Measurements from ENCODE around the gene UQCRHL.

Gene UQCRHL

DNA sequence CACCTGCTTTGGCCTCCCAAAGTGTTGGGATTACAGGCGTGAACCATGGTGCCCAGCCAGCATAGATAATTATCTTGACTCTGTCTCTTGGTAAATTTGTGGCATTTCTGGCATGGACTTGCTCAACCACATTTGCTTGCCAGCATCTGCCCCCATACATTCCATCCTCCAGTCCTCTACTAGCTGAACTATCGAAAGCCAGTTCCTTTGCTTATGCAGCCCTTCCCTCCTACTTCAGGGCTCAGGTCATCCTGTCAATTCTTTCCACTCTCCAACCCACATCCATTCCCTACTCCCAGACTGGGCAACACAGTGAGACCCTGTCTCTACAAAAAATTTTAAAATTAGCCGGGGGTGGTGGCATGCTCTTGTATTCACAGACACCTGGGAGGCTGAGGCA lies 13.0 kb upstream of the UQCRHL start:
- Histone ChIP-seq H3K27ac (replicated peaks) (no peak overlapping the region), H3K4me3 (replicated peaks; ENCODE audit: insufficient read depth, low read length) (no peak overlapping the region), H3K27me3 (ENCODE audit: insufficient read depth, poor library complexity, severe bottlenecking) (no peaks in the 10 kb centered on the region)
- DNase-seq (ENCODE audit: low read depth in 1 of 2, low spot score in 1 of 2): no peak
- TF ChIP-seq, protein P1, sequence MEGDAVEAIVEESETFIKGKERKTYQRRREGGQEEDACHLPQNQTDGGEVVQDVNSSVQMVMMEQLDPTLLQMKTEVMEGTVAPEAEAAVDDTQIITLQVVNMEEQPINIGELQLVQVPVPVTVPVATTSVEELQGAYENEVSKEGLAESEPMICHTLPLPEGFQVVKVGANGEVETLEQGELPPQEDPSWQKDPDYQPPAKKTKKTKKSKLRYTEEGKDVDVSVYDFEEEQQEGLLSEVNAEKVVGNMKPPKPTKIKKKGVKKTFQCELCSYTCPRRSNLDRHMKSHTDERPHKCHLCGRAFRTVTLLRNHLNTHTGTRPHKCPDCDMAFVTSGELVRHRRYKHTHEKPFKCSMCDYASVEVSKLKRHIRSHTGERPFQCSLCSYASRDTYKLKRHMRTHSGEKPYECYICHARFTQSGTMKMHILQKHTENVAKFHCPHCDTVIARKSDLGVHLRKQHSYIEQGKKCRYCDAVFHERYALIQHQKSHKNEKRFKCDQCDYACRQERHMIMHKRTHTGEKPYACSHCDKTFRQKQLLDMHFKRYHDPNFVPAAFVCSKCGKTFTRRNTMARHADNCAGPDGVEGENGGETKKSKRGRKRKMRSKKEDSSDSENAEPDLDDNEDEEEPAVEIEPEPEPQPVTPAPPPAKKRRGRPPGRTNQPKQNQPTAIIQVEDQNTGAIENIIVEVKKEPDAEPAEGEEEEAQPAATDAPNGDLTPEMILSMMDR (IDR thresholded peaks at IDR 0.05; ENCODE audit: insufficient read depth, low read length): no peak
- TF ChIP-seq GABPA (IDR thresholded peaks at IDR 0.05; ENCODE audit: low read depth) (no peak), POLR2AphosphoS5 (IDR thresholded peaks at IDR 0.05; ENCODE audit: low read depth) (no peak), SPI1 (IDR thresholded peaks at IDR 0.05; ENCODE audit: borderline replicate concordance, low read depth) (no peak)
- TF ChIP-seq, protein P2, sequence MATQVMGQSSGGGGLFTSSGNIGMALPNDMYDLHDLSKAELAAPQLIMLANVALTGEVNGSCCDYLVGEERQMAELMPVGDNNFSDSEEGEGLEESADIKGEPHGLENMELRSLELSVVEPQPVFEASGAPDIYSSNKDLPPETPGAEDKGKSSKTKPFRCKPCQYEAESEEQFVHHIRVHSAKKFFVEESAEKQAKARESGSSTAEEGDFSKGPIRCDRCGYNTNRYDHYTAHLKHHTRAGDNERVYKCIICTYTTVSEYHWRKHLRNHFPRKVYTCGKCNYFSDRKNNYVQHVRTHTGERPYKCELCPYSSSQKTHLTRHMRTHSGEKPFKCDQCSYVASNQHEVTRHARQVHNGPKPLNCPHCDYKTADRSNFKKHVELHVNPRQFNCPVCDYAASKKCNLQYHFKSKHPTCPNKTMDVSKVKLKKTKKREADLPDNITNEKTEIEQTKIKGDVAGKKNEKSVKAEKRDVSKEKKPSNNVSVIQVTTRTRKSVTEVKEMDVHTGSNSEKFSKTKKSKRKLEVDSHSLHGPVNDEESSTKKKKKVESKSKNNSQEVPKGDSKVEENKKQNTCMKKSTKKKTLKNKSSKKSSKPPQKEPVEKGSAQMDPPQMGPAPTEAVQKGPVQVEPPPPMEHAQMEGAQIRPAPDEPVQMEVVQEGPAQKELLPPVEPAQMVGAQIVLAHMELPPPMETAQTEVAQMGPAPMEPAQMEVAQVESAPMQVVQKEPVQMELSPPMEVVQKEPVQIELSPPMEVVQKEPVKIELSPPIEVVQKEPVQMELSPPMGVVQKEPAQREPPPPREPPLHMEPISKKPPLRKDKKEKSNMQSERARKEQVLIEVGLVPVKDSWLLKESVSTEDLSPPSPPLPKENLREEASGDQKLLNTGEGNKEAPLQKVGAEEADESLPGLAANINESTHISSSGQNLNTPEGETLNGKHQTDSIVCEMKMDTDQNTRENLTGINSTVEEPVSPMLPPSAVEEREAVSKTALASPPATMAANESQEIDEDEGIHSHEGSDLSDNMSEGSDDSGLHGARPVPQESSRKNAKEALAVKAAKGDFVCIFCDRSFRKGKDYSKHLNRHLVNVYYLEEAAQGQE (IDR thresholded peaks at IDR 0.05; ENCODE audit: insufficient replicate concordance, low read depth): no peak

DNA sequence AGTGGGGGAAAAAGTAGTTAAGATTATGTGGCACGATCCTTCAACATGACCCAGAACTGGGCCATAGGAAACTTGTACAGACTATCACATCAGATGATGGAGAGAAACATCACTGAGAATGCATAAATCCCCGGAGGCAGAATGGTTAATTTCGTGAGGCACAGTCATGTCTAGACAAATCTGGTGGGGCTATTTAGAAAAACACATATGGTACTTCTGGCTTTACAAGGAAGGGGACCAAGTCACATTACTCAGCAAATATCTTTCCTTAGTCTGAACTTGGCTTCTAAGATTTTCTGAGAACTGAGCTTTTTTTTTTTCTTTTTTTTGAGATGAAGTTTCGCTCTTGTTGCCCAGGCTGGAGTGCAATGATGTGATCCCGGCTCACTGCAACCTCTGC lies 9.2 kb upstream of the UQCRHL start:
- TF ChIP-seq POLR2AphosphoS5 (IDR thresholded peaks at IDR 0.05; ENCODE audit: low read depth): no peak
- TF ChIP-seq, protein P2 (IDR thresholded peaks at IDR 0.05; ENCODE audit: insufficient replicate concordance, low read depth): no peak
- TF ChIP-seq GABPA (IDR thresholded peaks at IDR 0.05; ENCODE audit: low read depth): no peak
- TF ChIP-seq SPI1 (IDR thresholded peaks at IDR 0.05; ENCODE audit: borderline replicate concordance, low read depth): no peak
- TF ChIP-seq, protein P1 (IDR thresholded peaks at IDR 0.05; ENCODE audit: insufficient read depth, low read length): no peak
- no peak for DNase-seq (ENCODE audit: low read depth in 1 of 2, low spot score in 1 of 2)
- H3K27me3 ChIP-seq (ENCODE audit: insufficient read depth, poor library complexity, severe bottlenecking): no peaks in the 10 kb centered on the region
- H3K4me3 ChIP-seq (replicated peaks; ENCODE audit: insufficient read depth, low read length): no peak overlapping the region
- H3K27ac ChIP-seq (replicated peaks): no peak overlapping the region

DNA sequence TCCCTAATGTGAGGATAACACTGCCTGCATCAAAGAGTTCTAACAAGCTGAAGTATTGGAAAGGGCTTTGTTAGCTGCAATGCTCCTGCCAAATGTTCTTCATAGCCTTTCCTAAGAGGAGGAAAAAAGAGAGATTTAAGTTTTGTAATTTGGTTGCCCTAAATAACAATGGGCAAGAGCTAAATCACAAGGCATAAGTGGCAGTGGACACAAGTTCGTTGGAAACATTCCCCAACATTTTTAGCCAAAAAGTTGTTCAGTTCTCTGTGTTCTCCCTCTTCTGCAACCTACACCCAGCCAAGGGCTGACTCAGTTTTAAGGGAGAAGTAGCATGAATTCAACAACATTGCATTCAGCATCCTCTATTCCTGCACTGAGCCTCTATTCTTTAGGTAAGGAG lies 2.6 kb upstream of the UQCRHL start:
- TF ChIP-seq SPI1 (IDR thresholded peaks at IDR 0.05; ENCODE audit: borderline replicate concordance, low read depth) (no peak), GABPA (IDR thresholded peaks at IDR 0.05; ENCODE audit: low read depth) (no peak), POLR2AphosphoS5 (IDR thresholded peaks at IDR 0.05; ENCODE audit: low read depth) (no peak)
- TF ChIP-seq, protein P2 (IDR thresholded peaks at IDR 0.05; ENCODE audit: insufficient replicate concordance, low read depth): no peak
- TF ChIP-seq, protein P1 (IDR thresholded peaks at IDR 0.05; ENCODE audit: insufficient read depth, low read length): no peak
- DNase-seq (ENCODE audit: low read depth in 1 of 2, low spot score in 1 of 2): no peak
- H3K27me3 ChIP-seq (ENCODE audit: insufficient read depth, poor library complexity, severe bottlenecking): no peaks in the 10 kb centered on the region
- H3K4me3 ChIP-seq (replicated peaks; ENCODE audit: insufficient read depth, low read length): no peak overlapping the region
- H3K27ac ChIP-seq (replicated peaks): no peak overlapping the region

Measured in HL-60 (cell line).